Smooth muscle cell (in vitro differentiated cells): ENCODE data around the gene TMPO. TPM values are rescaled to one million over a fixed set of nuclear protein-coding genes. Genes with fewer than 3 reads are reported as not detected.
A peak's percentile ranks its signal among the peaks of the same experiment; 100 is the strongest.
"Not testable (repeated sequence)": the region's sequence is repeated elsewhere in the genome, so short reads cannot be mapped to it uniquely, and the experiment has no call there.

ENCODE experiments used
- DNase-seq: peaks from one replicate; lab custom pipeline; 2025; ENCODE audit not compliant: unreplicated experiment; lab: John Stamatoyannopoulos, UW
- H2AFZ ChIP-seq: fragments of 200-600 bp; sonication (generic); 2 replicates; pipeline ENCODE4 v1.6.0; 2016; ENCODE audit warnings: antibody characterized with exemption, low read depth, mild to moderate bottlenecking
- H3F3A ChIP-seq: fragments of 200-600 bp; sonication (generic); 2 replicates; pipeline ENCODE4 v1.6.0; 2017; ENCODE audit warnings: antibody characterized with exemption, low read depth
- H3K27ac ChIP-seq: fragments of 200-600 bp; sonication (generic); 2 replicates; pipeline ENCODE4 v1.5.1; 2016; ENCODE audit warnings: low read depth, mild to moderate bottlenecking
- H3K27me3 ChIP-seq: fragments of 200-600 bp; sonication (generic); 2 replicates; pipeline ENCODE4 v1.6.1; 2016; ENCODE audit warnings: low read depth, mild to moderate bottlenecking
- H3K36me3 ChIP-seq: fragments of 200-600 bp; sonication (generic); 2 replicates; pipeline ENCODE4 v1.5.1; 2016; ENCODE audit warnings: low read depth
- H3K4me1 ChIP-seq: fragments of 200-600 bp; sonication (generic); 2 replicates; pipeline ENCODE4 v1.5.1; 2016; ENCODE audit warnings: low read depth
- H3K4me2 ChIP-seq: fragments of 200-600 bp; sonication (generic); 2 replicates; pipeline ENCODE4 v1.6.0; 2016; ENCODE audit warnings: mild to moderate bottlenecking
- H3K4me3 ChIP-seq: fragments of 200-600 bp; sonication (generic); 2 replicates; pipeline ENCODE4 v1.5.1; 2016; ENCODE audit warnings: mild to moderate bottlenecking
- H3K79me2 ChIP-seq: fragments of 200-600 bp; sonication (generic); 2 replicates; pipeline ENCODE4 v1.6.0; 2016; ENCODE audit warnings: low read depth, mild to moderate bottlenecking
- H3K9ac ChIP-seq: fragments of 200-600 bp; sonication (generic); 2 replicates; pipeline ENCODE4 v1.6.0; 2016; ENCODE audit warnings: low read depth
- H3K9me3 ChIP-seq: fragments of 200-600 bp; sonication (generic); replicated peaks from 2 replicates; pipeline ENCODE4 v1.5.1; 2016; ENCODE audit warnings: low read depth
- H4K20me1 ChIP-seq: fragments of 200-600 bp; sonication (generic); 2 replicates; pipeline ENCODE4 v1.6.0; 2016; ENCODE audit warnings: low read depth
- CTCF ChIP-seq: fragments of 200-600 bp; sonication (generic); IDR thresholded peaks from 2 replicates; pipeline ENCODE4 v1.5.1; 2017; ENCODE audit warnings: borderline replicate concordance, mild to moderate bottlenecking, antibody characterized with exemption; ENCODE audit not compliant: insufficient read depth, poor library complexity, severe bottlenecking
- WGBS: methylation state at CpG from one replicate; pipeline ENCODE4 v1.1.7; 2016; ENCODE audit warnings: low lambda C conversion rate; 5-methylcytosine and 5-hydroxymethylcytosine counted together
- polyA plus RNA-seq: library from polyadenylated mRNA; unstranded; fragments of >200 nt; fragmentation: Nextera tagmentation; extraction: Ambion mirVana; gene quantifications from 2 replicates; pipeline ENCODE4 v1.2.1, GENCODE V29; 2016
- small RNA-seq: library from RNA; depleted of rRNA; stranded (forward); fragments of <200 nt; gene quantifications from one replicate; pipeline ENCODE3, GENCODE V24; 2014
- total RNA-seq: library from RNA; depleted of rRNA; stranded (reverse); fragments of >200 nt; gene quantifications from 2 replicates; pipeline ENCODE4 v1.2.3, GENCODE V29; 2014

TMPO gene
- total and polyA plus RNA-seq, 2 experiments from 2014 or later, result 22.6 to 60.2 TPM

DNA sequence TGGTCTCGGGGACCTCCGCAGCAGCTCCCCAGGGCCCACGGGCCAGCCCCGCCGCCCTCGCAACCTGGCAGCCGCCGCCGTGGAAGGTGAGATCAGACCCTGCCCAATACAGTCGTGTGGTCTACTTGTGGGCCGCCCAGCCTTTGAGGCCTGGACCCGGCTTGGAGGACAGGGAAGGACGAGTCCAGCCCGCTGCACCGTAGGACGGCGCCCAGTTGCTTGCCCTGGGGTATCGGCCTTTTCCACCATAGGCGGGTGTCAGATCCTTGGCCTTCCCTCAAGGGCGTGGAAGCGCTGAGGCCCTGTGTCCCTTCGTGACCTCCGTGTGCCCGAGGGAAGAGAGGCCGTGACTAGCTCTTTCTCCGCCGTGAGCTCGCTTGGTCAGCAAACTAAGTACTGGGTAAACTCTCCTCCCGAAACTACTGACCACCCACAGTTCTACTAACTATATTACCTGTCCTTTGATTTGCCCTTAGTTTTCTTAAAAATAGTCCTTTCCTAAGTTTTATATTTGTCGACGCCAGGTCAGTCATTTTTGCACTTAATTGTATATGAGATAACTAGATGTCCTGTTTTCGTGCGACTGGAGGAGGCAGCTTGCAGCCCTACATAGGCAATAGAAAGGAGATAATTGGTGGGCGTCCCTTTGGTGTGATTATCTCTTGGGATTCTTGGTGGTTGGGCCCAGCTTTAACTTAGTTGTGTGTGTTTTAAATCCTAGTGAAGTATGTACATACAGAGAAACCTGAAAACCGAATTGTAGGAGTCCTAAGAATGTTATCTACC lies 78.9 kb downstream of the TMPO start:
- peak overlapping the region; percentile 76 for H3K4me3 ChIP-seq
- H3K4me1 ChIP-seq, result peaks cover 14% of the 10 kb centered on the region
- no peaks in the 10 kb centered on the region for H3K27me3 ChIP-seq
- TF ChIP-seq CTCF, result no peak
- no peaks in the 10 kb centered on the region for H3K9me3 ChIP-seq
- peak overlapping the region; percentile 98 for H3K9ac ChIP-seq
- peak overlapping the region; percentile 87 for H3K27ac ChIP-seq
- no peak for DNase-seq
- peaks cover 9% of the 10 kb centered on the region for H3F3A ChIP-seq
- peaks cover 56% of the 10 kb centered on the region for H4K20me1 ChIP-seq
- peaks cover 11% of the 10 kb centered on the region for H3K36me3 ChIP-seq
- peak overlapping the region; percentile 93 for H3K4me2 ChIP-seq
- H3K79me2 ChIP-seq, result peaks cover 53% of the 10 kb centered on the region
- no peak overlapping the region for H2AFZ ChIP-seq
- under 1% methylated on average over 35 of the region's 35 CpGs for WGBS

GRCh38 chr12:98595243-98595988 lies 80.0 kb downstream of the TMPO start:
- Histone ChIP-seq H3K27me3 (no peaks in the 10 kb centered on the region), H3K27ac (peak overlapping the region; percentile 87), H3K9ac (peak overlapping the region; percentile 98), H4K20me1 (peaks cover 68% of the 10 kb centered on the region), H3K4me2 (peak overlapping the region; percentile 93), H3K36me3 (peaks cover 18% of the 10 kb centered on the region), H3K79me2 (peaks cover 62% of the 10 kb centered on the region), H3K4me1 (peaks cover 14% of the 10 kb centered on the region), H2AFZ (no peak overlapping the region), H3K4me3 (peak overlapping the region; percentile 76), H3F3A (peaks cover 13% of the 10 kb centered on the region), H3K9me3 (no peaks in the 10 kb centered on the region)
- TF ChIP-seq CTCF, result no peak
- no peak for DNase-seq
- WGBS, result 39% methylated on average over 3 of the region's 3 CpGs

DNA sequence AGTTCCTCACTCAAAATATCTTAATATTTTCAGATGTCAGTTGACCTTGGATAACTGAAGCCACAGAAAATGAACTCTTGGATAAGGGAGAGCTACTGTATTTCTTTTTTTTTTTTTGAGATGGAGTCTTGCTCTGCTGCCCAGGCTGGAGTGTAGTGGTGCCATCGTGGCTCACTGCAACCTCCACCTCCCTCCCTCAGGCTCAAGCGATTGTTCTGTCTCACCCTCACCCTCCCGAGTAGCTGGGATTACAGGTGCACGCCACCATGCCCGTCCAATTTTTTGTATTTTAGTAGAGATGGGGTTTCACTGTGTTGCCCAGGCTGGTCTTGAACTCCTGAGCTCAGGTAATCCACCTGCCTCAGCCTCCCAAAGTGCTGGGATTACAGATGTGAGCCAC lies 81.9 kb downstream of the TMPO start:
- Histone ChIP-seq H3K79me2 (peaks cover 62% of the 10 kb centered on the region), H3K36me3 (peaks cover 30% of the 10 kb centered on the region), H3K4me1 (peaks cover 14% of the 10 kb centered on the region), H4K20me1 (peaks cover 87% of the 10 kb centered on the region), H3K27ac (peak overlapping the region; percentile 87), H3F3A (peaks cover 29% of the 10 kb centered on the region)
- not testable (repeated sequence) for DNase-seq, H3K9ac ChIP-seq, H3K4me2 ChIP-seq, H3K4me3 ChIP-seq, H3K27me3 ChIP-seq, H2AFZ ChIP-seq, H3K9me3 ChIP-seq
- 96% methylated on average over 5 of the region's 5 CpGs for WGBS

Small RNA genes within 50 kb of the gene (small RNA-seq; reads per million reads assigned to genes)
- gene SNORA53, result 264 reads per million, percentile 99 among the genes with 10 or more reads in this experiment

Other genes with a start within 250 kb of the TMPO start
- 643 and 652 TPM in 2 replicates for gene SLC25A3, start 78.1 kb downstream of the TMPO start, total RNA-seq
- gene SLC25A3, start 78.1 kb downstream of the TMPO start, polyA plus RNA-seq, result 433 and 440 TPM in 2 replicates
- gene IKBIP, start 129.2 kb downstream of the TMPO start, total RNA-seq, result 97.9 and 107 TPM in 2 replicates
- gene IKBIP, start 129.2 kb downstream of the TMPO start, polyA plus RNA-seq, result 64.1 and 80.9 TPM in 2 replicates
- gene APAF1, start 129.7 kb downstream of the TMPO start, total RNA-seq, result 27.1 and 58.3 TPM in 2 replicates
- gene APAF1, start 129.7 kb downstream of the TMPO start, polyA plus RNA-seq, result 14.6 and 17.0 TPM in 2 replicates